ENCODE results near the gene CHURC1. TPM values are rescaled to one million over a fixed set of nuclear protein-coding genes. Genes with fewer than 3 reads are reported as not detected.

The CHURC1 gene
- total RNA-seq, 1 experiment from 2014 or later = 48.5 TPM

- DNase-seq = no peak
- Mint-ChIP-seq H3K4me3 (ENCODE audit: low read depth, unreplicated experiment) (peak overlapping the region; percentile 76), H3K36me3 (ENCODE audit: insufficient read depth, unreplicated experiment) (peaks cover 69% of the 10 kb centered on the region), H3K9me3 (ENCODE audit: low read depth, unreplicated experiment) (no peaks in the 10 kb centered on the region), H3K4me1 (ENCODE audit: low read depth, unreplicated experiment) (peaks cover 68% of the 10 kb centered on the region), H3K27me3 (ENCODE audit: unreplicated experiment) (no peaks in the 10 kb centered on the region), H3K27ac (ENCODE audit: unreplicated experiment) (peak overlapping the region; percentile 92)
- TF ChIP-seq CTCF (IDR thresholded peaks at IDR 0.05; ENCODE audit: unreplicated experiment) = no peak
- BruUV-seq (replicated peaks) = no TSS peak
- CTCF ChIA-PET = interaction anchor here (0.5 to 1.3 kb wide), 7 partner anchors 21 to 81 kb away, joined by 3 to 7 read pairs (median 3); partner anchors contain the start of genes CHURC1 and FNTB
- intact Hi-C loops (cut with micrococcal nuclease; ENCODE audit: unreplicated experiment) = no loop called here
Measured at GRCh38 chr14:64938972-64939816, 24.9 kb downstream of the CHURC1 start.

- TF ChIP-seq CTCF (IDR thresholded peaks at IDR 0.05; ENCODE audit: unreplicated experiment) = no peak
- no TSS peak for BruUV-seq (replicated peaks)
- H3K9me3 Mint-ChIP-seq (ENCODE audit: low read depth, unreplicated experiment) = no peaks in the 10 kb centered on the region
Measured at GRCh38 chr14:64939817-64940190, 25.5 kb downstream of the CHURC1 start.

GRCh38 chr14:64940336-64940910 lies 26.2 kb downstream of the CHURC1 start:
- DNase-seq = no peak
- peak overlapping the region; percentile 61 for H3K27ac Mint-ChIP-seq (ENCODE audit: unreplicated experiment)
- CTCF ChIA-PET = no interaction called here
- H3K4me1 Mint-ChIP-seq (ENCODE audit: low read depth, unreplicated experiment) = peaks cover 74% of the 10 kb centered on the region
- intact Hi-C loops (cut with micrococcal nuclease; ENCODE audit: unreplicated experiment) = no loop called here
- H3K4me3 Mint-ChIP-seq (ENCODE audit: low read depth, unreplicated experiment) = peak overlapping the region; percentile 76
- no peaks in the 10 kb centered on the region for H3K9me3 Mint-ChIP-seq (ENCODE audit: low read depth, unreplicated experiment)
- H3K36me3 Mint-ChIP-seq (ENCODE audit: insufficient read depth, unreplicated experiment) = peaks cover 69% of the 10 kb centered on the region
- no peak for TF ChIP-seq CTCF (IDR thresholded peaks at IDR 0.05; ENCODE audit: unreplicated experiment)
- BruUV-seq (replicated peaks) = no TSS peak
- H3K27me3 Mint-ChIP-seq (ENCODE audit: unreplicated experiment) = no peaks in the 10 kb centered on the region

More at GRCh38 chr14:64939817-64940190, 25.5 kb downstream of the CHURC1 start:
- peak overlapping the region; percentile 76 for H3K4me3 Mint-ChIP-seq (ENCODE audit: low read depth, unreplicated experiment)
- peak overlapping the region; percentile 92 for H3K27ac Mint-ChIP-seq (ENCODE audit: unreplicated experiment)
- peaks cover 74% of the 10 kb centered on the region for H3K4me1 Mint-ChIP-seq (ENCODE audit: low read depth, unreplicated experiment)
- no peak for DNase-seq
- CTCF ChIA-PET = no interaction called here
- H3K36me3 Mint-ChIP-seq (ENCODE audit: insufficient read depth, unreplicated experiment) = peaks cover 69% of the 10 kb centered on the region
- intact Hi-C loops (cut with micrococcal nuclease; ENCODE audit: unreplicated experiment) = no loop called here
- H3K27me3 Mint-ChIP-seq (ENCODE audit: unreplicated experiment) = no peaks in the 10 kb centered on the region

- CTCF ChIA-PET = interaction anchor here (0.6 to 1.6 kb wide), 6 partner anchors 14 to 119 kb away, joined by 3 to 4 read pairs (median 3); partner anchors contain the start of gene FNTB
Measured at GRCh38 chr14:64942531-64943111, 28.4 kb downstream of the CHURC1 start, which contains the start of gene GPX2. Gene GPX2 (minus strand): TSS chr14:64942745. CDS start chr14:64942726, 19 bp downstream.

More at GRCh38 chr14:64942531-64943111, 28.4 kb downstream of the CHURC1 start, which contains the start of gene GPX2:
- H3K9me3 Mint-ChIP-seq (ENCODE audit: low read depth, unreplicated experiment) = no peaks in the 10 kb centered on the region
- peak within 1 kb of the TSS; percentile 61 for H3K27ac Mint-ChIP-seq (ENCODE audit: unreplicated experiment)
- peaks cover 60% of the 10 kb centered on the region for H3K4me1 Mint-ChIP-seq (ENCODE audit: low read depth, unreplicated experiment)
- H3K36me3 Mint-ChIP-seq (ENCODE audit: insufficient read depth, unreplicated experiment) = peaks cover 64% of the 10 kb centered on the region
- no peak for TF ChIP-seq CTCF (IDR thresholded peaks at IDR 0.05; ENCODE audit: unreplicated experiment)
- peak within 1 kb of the TSS; percentile 76 for H3K4me3 Mint-ChIP-seq (ENCODE audit: low read depth, unreplicated experiment)
- DNase-seq = peak; percentile 86
- intact Hi-C loops (cut with micrococcal nuclease; ENCODE audit: unreplicated experiment) = loop anchor here (2.0 kb wide), 1 partner anchor 44 kb away; the partner anchor contains the start of gene FNTB
- BruUV-seq (replicated peaks) = no TSS peak
- H3K27me3 Mint-ChIP-seq (ENCODE audit: unreplicated experiment) = no peaks in the 10 kb centered on the region
